Medulla oblongata (tissue), 1 donor: ENCODE measurements around the gene MLXIPL.

Experiments
- DNase-seq: peaks from one replicate; pipeline ENCODE4 v3.0.0-alpha.2; 2015; ENCODE audit errors: extremely low spot score

The MLXIPL gene

DNA sequence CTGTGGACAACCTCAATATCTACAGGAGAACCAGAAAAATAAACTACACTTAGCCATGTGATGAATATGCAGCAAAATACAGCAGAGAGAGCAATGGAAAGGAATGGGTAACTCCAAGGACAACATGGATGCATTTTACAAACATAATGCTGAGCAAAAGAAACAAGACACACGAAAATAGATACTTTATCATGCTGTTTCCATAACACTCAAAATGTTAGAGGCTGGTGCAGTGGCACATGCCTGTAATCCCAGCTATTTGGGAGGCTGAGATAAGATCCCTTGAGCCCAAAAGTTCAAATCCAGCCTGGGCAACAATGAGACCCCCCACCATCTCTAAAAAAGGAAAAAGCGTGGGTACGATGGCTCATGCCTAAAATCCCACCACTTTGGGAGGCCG, 75.1 kb downstream of the MLXIPL start:
- DNase-seq, result no peak

DNA sequence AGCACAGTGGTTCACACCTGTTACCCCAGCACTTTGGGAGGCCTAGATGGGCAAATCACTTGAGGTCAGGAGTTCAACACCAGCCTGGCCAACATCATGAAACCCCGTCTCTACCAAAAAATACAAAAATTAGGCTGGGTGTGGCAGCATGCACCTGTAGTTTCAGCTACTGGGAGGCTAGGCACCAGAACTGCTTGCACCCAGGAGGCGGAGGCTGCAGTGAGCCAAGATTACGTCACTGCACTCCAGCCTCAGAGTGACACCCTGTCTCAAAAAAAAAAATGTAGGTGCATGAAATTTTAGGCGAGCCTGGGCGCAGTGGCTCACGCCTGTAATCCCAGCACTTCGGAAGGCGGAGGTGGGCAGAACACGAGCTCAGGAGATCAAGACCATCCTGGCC, 76.5 kb downstream of the MLXIPL start:
- no peak for DNase-seq

- no peak for DNase-seq
Observed at GRCh38 chr7:73544678-73545077, 79.6 kb downstream of the MLXIPL start.
